GM12878 (cell line): Measurements from ENCODE around the gene CORO7. TPM values are rescaled to one million over a fixed set of nuclear protein-coding genes. Genes with fewer than 3 reads are reported as not detected.
A peak's percentile ranks its signal among the peaks of the same experiment; 100 is the strongest.

Experiments
- ATAC-seq: fragments of 200-7000 bp; cut with Tn5 transposase; 3 replicates; pipeline ENCODE4 v1.9.1; 2020; ENCODE audit warnings: mild to moderate bottlenecking, moderate library complexity
- BruUV-seq: library from RNA; stranded (reverse); fragments of 400-500 nt; replicated peaks from 2 replicates; lab custom pipeline; 2021; lab: Mats Ljungman, UMichigan
- CTCF ChIA-PET: fragments of 300-600 bp; sonication (Branson Sonifier 250); formaldehyde crosslinking; extraction: SDS; loops from one replicate; lab custom pipeline; 2021; ENCODE audit warnings: inconsistent platforms; lab: Yijun Ruan, JAX
- POLR2A ChIA-PET: fragments of 350-600 bp; formaldehyde crosslinking; extraction: SDS; loops from one replicate; lab custom pipeline; 2021; ENCODE audit warnings: inconsistent platforms; lab: Charles Lee
- RAD21 ChIA-PET: fragments of 300-600 bp; sonication (Branson Sonifier 250); formaldehyde crosslinking; loops from one replicate; lab custom pipeline; 2023; ENCODE audit warnings: antibody characterized with exemption; ENCODE audit not compliant: unreplicated experiment; lab: Charles Lee
- SMC1A ChIA-PET: fragments of 300-600 bp; sonication (Branson Sonifier 250); formaldehyde crosslinking; loops from one replicate; lab custom pipeline; 2023; ENCODE audit not compliant: unreplicated experiment, uncharacterized antibody; lab: Charles Lee
- DNase-seq: peaks from one replicate; pipeline ENCODE4 v3.0.0-alpha.2; 2011; ENCODE audit warnings: low read depth, low spot score
- FAIRE-seq: peaks from 3 replicates; lab custom pipeline; 2011; peaks lifted over from hg19 to GRCh38; lab: Jason Lieb, UNC
- H2AFZ ChIP-seq: 2 replicates; pipeline ENCODE4 v1.6.0; 2011; ENCODE audit warnings: low read depth, low read length, control low read depth; ENCODE audit not compliant: control insufficient read depth
- H3K27ac ChIP-seq: 2 replicates; pipeline ENCODE4 v1.5.1; 2011; ENCODE audit warnings: control low read depth; ENCODE audit not compliant: control insufficient read depth, insufficient read depth
- H3K27me3 ChIP-seq, 2 experiments: replicated peaks in 1 of 2; 2 replicates each; pipeline versions ENCODE4 v1.6.0 to v1.6.1; 2011; ENCODE audit warnings: low read length in 1 of 2; ENCODE audit not compliant: control insufficient read depth in 2 of 2, insufficient read depth in 2 of 2
- H3K36me3 ChIP-seq, 2 experiments: 2 replicates each; pipeline ENCODE4 v1.5.1; 2011; ENCODE audit warnings: low read length in 1 of 2; ENCODE audit not compliant: control insufficient read depth in 2 of 2, insufficient read depth in 2 of 2
- H3K4me1 ChIP-seq: 2 replicates; pipeline ENCODE4 v1.6.1; 2011; ENCODE audit warnings: mild to moderate bottlenecking, low read length, moderate library complexity, mixed read lengths; ENCODE audit not compliant: control insufficient read depth, insufficient read depth
- H3K4me2 ChIP-seq: 2 replicates; pipeline ENCODE4 v1.6.0; 2011; ENCODE audit warnings: control low read depth; ENCODE audit not compliant: control insufficient read depth, insufficient read depth
- H3K4me3 ChIP-seq: fragments of 200-600 bp; sonication (generic); 2 replicates; pipeline ENCODE4 v1.5.1; 2016
- H3K79me2 ChIP-seq: 2 replicates; pipeline ENCODE4 v1.6.0; 2011; ENCODE audit warnings: low read length; ENCODE audit not compliant: control insufficient read depth, insufficient read depth
- H3K9ac ChIP-seq: 2 replicates; pipeline ENCODE4 v1.8.0; 2011; ENCODE audit warnings: low read length, control low read depth, mixed read lengths; ENCODE audit not compliant: control insufficient read depth, insufficient read depth
- H3K9me3 ChIP-seq: replicated peaks from 3 replicates; pipeline ENCODE4 v1.5.1; 2011; ENCODE audit warnings: mild to moderate bottlenecking, low read length; ENCODE audit not compliant: control insufficient read depth, insufficient read depth
- H4K20me1 ChIP-seq: 2 replicates; pipeline ENCODE4 v1.6.0; 2011; ENCODE audit not compliant: control insufficient read depth, insufficient read depth
- HCFC1 ChIP-seq: fragments of 150-350 bp; IDR thresholded peaks from 2 replicates; pipeline ENCODE4 v1.6.1; 2014; ENCODE audit warnings: low read length
- LARP7 ChIP-seq: fragments of 450-650 bp; IDR thresholded peaks from 2 replicates; pipeline ENCODE4 v1.6.1; 2017; ENCODE audit warnings: mild to moderate bottlenecking
- WRNIP1 ChIP-seq: IDR thresholded peaks from 2 replicates; pipeline ENCODE4 v1.6.1; 2011; ENCODE audit warnings: low read depth, low read length, improper control_type of control experiment, borderline replicate concordance
- YY1 ChIP-seq: IDR thresholded peaks from 2 replicates; pipeline ENCODE4 v1.6.1; 2011; ENCODE audit warnings: low read depth, mild to moderate bottlenecking, low read length
- ZNF207 ChIP-seq: fragments of 450-650 bp; IDR thresholded peaks from 2 replicates; pipeline ENCODE4 v1.6.1; 2014; ENCODE audit warnings: antibody characterized with exemption, mild to moderate bottlenecking, borderline replicate concordance
- WGBS: methylation state at CpG from one replicate; pipeline ENCODE4 v1.1.6; 2016; ENCODE audit warnings: low lambda C conversion rate; ENCODE audit not compliant: insufficient replicate concordance, insufficient coverage; ENCODE audit errors: missing lambda C conversion rate; 5-methylcytosine and 5-hydroxymethylcytosine counted together
- in situ Hi-C: fragments of 300-500 bp; cut with MboI; formaldehyde crosslinking; loops from 9 replicates; pipeline ENCODE4 v1.14.3; 2018; ENCODE audit warnings: mixed read lengths
- intact Hi-C: fragments of 100-400 bp; cut with micrococcal nuclease; formaldehyde crosslinking; loops from one replicate; pipeline ENCODE4 v1.14.2; 2022; ENCODE audit not compliant: unreplicated experiment
- polyA plus RNA-seq, 11 experiments: library from polyadenylated mRNA; depleted of rRNA in 4 of 11; unstranded in 6 of 11; stranded (reverse) in 5 of 11; fragments of >200 nt; fragmentation: Nextera tagmentation in 4 of 11; fragmentation: Illumina TruSeq in 1 of 11; extraction: Ambion mirVana in 4 of 11; extraction: Trizol in 1 of 11; gene quantifications; 1 replicate in 1 of 11; 2 replicates in 10 of 11; pipeline versions ENCODE4 v1.2.1 to v1.2.3, GENCODE V29; 2011 to 2016; ENCODE audit warnings: inconsistent platforms in 2 of 11, missing spikeins in 2 of 11, low read depth in 1 of 11
- total RNA-seq, 4 experiments: library from RNA; depleted of rRNA in 3 of 4; stranded (reverse); fragments of >200 nt in 3 of 4; fragmentation: Illumina TruSeq in 1 of 4; extraction: Trizol in 1 of 4; gene quantifications; 2 replicates each; pipeline versions ENCODE4 v1.2.1 to v1.2.3, GENCODE V29; 2013 to 2021
- TF ChIP-seq, protein P1 (sequence below): fragments of 450-650 bp; formaldehyde crosslinking; IDR thresholded peaks from 2 replicates; pipeline ENCODE4 v1.4.0; 2022; ENCODE audit warnings: mild to moderate bottlenecking, moderate library complexity
- TF ChIP-seq, protein P2 (sequence below): fragments of 450-650 bp; IDR thresholded peaks from 2 replicates; pipeline ENCODE4 v1.6.1; 2016; ENCODE audit warnings: mild to moderate bottlenecking
- TF ChIP-seq, protein P3 (sequence below): fragments of 450-650 bp; IDR thresholded peaks from 2 replicates; pipeline ENCODE4 v1.6.1; 2018; ENCODE audit warnings: mild to moderate bottlenecking, low read depth, moderate library complexity; ENCODE audit not compliant: partially characterized antibody
- TF ChIP-seq, protein P4 (sequence below): fragments of 450-650 bp; IDR thresholded peaks from 2 replicates; pipeline ENCODE4 v1.6.1; 2016; ENCODE audit warnings: mild to moderate bottlenecking
- TF ChIP-seq, protein P5 (sequence below): fragments of 450-650 bp; IDR thresholded peaks from 2 replicates; pipeline ENCODE4 v1.6.1; 2014; ENCODE audit warnings: mild to moderate bottlenecking

The CORO7 gene
- total and polyA plus RNA-seq, 10 of the 15 experiments (the other 5 are each of a cell fraction or from before 2014, with no cell fraction given) = 0.64 to 89.2 (median 43.7) TPM

DNA sequence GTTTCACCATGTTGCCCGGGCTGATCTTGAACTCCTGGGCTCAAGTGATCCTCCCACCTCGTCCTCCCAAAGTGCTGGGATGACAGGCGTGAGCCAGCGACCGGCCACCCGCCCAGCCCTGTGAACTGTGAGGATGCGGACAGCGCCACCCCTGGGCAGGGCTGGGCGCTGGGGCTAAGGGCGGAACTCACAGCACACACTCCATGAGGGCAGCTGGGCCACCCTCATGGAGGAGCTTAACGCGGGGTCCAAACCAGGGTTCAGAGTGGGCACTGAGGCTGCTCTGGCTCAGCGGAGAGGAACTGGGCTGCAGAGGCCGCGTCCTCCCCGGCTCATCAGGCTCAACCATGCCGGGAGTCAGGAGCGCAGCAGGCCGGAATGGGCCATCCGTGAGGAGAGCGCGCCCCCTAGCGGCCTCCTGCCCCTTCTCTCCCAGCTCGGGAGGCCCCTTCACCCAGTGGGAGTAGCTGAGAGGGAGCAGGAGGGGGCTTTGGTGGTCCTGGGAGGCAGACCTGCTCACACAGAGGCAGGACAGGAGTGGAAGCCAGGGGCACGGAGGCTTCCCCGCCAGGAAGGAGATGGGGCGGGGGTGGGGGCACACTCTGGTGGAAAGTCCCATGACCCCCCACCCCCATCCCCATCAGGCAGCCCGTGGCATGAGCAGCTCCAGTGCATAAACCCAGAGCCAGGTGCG is 13.8 kb downstream of the CORO7 start:
- ChIA-PET CTCF (interaction anchor here (0.5 to 3.9 kb wide), 51 partner anchors 7 to 780 kb away, joined by 3 to 30 read pairs (median 4); partner anchors contain the start of genes CORO7 and PAM16), POLR2A (no interaction called here), RAD21 (interaction anchor here (0.5 to 2.7 kb wide), 16 partner anchors 9 to 560 kb away, joined by 3 to 11 read pairs (median 4); partner anchors contain the start of genes CORO7, TFAP4 and VASN), SMC1A (interaction anchor here (0.8 to 2.3 kb wide), 9 partner anchors 9 to 142 kb away, joined by 3 to 11 read pairs (median 4); no protein-coding TSS in a partner anchor)
- BruUV-seq = no TSS peak
- no peaks in the 10 kb centered on the region for H3K79me2 ChIP-seq
- FAIRE-seq (no peak), DNase-seq (no peak), ATAC-seq (peak; percentile 89)
- H3K27me3 ChIP-seq = no peaks in the 10 kb centered on the region
- H3K9me3 ChIP-seq = no peaks in the 10 kb centered on the region
- no peak overlapping the region for H3K27ac ChIP-seq
- peaks cover 17 to 23% of the 10 kb centered on the region in 2 experiments for H3K36me3 ChIP-seq
- intact Hi-C loops (loop anchor here (1.0 to 5.0 kb wide), 3 partner anchors 43 to 114 kb away; no protein-coding TSS in a partner anchor), in situ Hi-C loops (no loop called here)
- WGBS = 40% methylated on average over 28 of the region's 29 CpGs
- H3K4me3 ChIP-seq = no peak overlapping the region
- H3K9ac ChIP-seq = no peak overlapping the region
- no peak overlapping the region for H2AFZ ChIP-seq
- H3K4me1 ChIP-seq = no peaks in the 10 kb centered on the region
- H3K4me2 ChIP-seq = no peak overlapping the region
- no peaks in the 10 kb centered on the region for H4K20me1 ChIP-seq
- TF ChIP-seq ZNF207 (no peak), LARP7 (0 out of 2 replicates have a peak, but pooled peaks have one; percentile 36), HCFC1 (no peak), YY1 (0 out of 2 replicates have a peak, but pooled peaks have one; percentile 48), WRNIP1 (no peak)
- TF ChIP-seq, protein P1, sequence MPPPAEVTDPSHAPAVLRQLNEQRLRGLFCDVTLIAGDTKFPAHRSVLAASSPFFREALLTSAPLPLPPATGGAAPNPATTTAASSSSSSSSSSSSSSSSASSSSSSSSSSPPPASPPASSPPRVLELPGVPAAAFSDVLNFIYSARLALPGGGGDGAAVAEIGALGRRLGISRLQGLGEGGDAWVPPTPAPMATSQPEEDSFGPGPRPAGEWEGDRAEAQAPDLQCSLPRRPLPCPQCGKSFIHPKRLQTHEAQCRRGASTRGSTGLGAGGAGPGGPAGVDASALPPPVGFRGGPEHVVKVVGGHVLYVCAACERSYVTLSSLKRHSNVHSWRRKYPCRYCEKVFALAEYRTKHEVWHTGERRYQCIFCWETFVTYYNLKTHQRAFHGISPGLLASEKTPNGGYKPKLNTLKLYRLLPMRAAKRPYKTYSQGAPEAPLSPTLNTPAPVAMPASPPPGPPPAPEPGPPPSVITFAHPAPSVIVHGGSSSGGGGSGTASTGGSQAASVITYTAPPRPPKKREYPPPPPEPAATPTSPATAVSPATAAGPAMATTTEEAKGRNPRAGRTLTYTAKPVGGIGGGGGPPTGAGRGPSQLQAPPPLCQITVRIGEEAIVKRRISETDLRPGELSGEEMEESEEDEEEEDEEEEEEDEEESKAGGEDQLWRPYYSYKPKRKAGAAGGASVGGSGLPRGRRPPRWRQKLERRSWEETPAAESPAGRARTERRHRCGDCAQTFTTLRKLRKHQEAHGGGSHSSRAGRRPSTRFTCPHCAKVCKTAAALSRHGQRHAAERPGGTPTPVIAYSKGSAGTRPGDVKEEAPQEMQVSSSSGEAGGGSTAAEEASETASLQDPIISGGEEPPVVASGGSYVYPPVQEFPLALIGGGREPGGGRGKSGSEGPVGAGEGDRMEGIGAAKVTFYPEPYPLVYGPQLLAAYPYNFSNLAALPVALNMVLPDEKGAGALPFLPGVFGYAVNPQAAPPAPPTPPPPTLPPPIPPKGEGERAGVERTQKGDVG (CRISPR knock-in tag) = no peak
- TF ChIP-seq, protein P2, sequence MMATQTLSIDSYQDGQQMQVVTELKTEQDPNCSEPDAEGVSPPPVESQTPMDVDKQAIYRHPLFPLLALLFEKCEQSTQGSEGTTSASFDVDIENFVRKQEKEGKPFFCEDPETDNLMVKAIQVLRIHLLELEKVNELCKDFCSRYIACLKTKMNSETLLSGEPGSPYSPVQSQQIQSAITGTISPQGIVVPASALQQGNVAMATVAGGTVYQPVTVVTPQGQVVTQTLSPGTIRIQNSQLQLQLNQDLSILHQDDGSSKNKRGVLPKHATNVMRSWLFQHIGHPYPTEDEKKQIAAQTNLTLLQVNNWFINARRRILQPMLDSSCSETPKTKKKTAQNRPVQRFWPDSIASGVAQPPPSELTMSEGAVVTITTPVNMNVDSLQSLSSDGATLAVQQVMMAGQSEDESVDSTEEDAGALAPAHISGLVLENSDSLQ = no peak
- TF ChIP-seq, protein P3, sequence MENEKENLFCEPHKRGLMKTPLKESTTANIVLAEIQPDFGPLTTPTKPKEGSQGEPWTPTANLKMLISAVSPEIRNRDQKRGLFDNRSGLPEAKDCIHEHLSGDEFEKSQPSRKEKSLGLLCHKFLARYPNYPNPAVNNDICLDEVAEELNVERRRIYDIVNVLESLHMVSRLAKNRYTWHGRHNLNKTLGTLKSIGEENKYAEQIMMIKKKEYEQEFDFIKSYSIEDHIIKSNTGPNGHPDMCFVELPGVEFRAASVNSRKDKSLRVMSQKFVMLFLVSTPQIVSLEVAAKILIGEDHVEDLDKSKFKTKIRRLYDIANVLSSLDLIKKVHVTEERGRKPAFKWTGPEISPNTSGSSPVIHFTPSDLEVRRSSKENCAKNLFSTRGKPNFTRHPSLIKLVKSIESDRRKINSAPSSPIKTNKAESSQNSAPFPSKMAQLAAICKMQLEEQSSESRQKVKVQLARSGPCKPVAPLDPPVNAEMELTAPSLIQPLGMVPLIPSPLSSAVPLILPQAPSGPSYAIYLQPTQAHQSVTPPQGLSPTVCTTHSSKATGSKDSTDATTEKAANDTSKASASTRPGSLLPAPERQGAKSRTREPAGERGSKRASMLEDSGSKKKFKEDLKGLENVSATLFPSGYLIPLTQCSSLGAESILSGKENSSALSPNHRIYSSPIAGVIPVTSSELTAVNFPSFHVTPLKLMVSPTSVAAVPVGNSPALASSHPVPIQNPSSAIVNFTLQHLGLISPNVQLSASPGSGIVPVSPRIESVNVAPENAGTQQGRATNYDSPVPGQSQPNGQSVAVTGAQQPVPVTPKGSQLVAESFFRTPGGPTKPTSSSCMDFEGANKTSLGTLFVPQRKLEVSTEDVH = no peak
- TF ChIP-seq, protein P4, sequence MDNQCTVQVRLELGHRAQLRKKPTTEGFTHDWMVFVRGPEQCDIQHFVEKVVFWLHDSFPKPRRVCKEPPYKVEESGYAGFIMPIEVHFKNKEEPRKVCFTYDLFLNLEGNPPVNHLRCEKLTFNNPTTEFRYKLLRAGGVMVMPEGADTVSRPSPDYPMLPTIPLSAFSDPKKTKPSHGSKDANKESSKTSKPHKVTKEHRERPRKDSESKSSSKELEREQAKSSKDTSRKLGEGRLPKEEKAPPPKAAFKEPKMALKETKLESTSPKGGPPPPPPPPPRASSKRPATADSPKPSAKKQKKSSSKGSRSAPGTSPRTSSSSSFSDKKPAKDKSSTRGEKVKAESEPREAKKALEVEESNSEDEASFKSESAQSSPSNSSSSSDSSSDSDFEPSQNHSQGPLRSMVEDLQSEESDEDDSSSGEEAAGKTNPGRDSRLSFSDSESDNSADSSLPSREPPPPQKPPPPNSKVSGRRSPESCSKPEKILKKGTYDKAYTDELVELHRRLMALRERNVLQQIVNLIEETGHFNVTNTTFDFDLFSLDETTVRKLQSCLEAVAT = no peak
- TF ChIP-seq, protein P5, sequence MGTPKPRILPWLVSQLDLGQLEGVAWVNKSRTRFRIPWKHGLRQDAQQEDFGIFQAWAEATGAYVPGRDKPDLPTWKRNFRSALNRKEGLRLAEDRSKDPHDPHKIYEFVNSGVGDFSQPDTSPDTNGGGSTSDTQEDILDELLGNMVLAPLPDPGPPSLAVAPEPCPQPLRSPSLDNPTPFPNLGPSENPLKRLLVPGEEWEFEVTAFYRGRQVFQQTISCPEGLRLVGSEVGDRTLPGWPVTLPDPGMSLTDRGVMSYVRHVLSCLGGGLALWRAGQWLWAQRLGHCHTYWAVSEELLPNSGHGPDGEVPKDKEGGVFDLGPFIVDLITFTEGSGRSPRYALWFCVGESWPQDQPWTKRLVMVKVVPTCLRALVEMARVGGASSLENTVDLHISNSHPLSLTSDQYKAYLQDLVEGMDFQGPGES = 0 out of 2 replicates have a peak, but pooled peaks have one; percentile 48
